SH-SY5Y (cell line): ENCODE data around the gene CYBA.

ENCODE experiments used
- GATA2 ChIP-seq: IDR thresholded peaks from 2 replicates; pipeline ENCODE4 v1.6.1; 2011; ENCODE audit warnings: mild to moderate bottlenecking, low read depth, low read length
- GATA3 ChIP-seq: IDR thresholded peaks from 2 replicates; pipeline ENCODE4 v1.6.1; 2011; ENCODE audit warnings: low read depth, mild to moderate bottlenecking, low read length, moderate library complexity

Gene CYBA

GRCh38 chr16:88678224-88678979, 27.5 kb upstream of the CYBA start:
- no peak for TF ChIP-seq GATA3
- no peak for TF ChIP-seq GATA2

GRCh38 chr16:88677721-88678120, 26.9 kb upstream of the CYBA start:
- TF ChIP-seq GATA2 (no peak), GATA3 (no peak)

GRCh38 chr16:88676502-88677242, 25.8 kb upstream of the CYBA start:
- no peak for TF ChIP-seq GATA3

GRCh38 chr16:88673716-88674379, 23.0 kb upstream of the CYBA start:
- TF ChIP-seq GATA2 (no peak), GATA3 (no peak)

GRCh38 chr16:88672776-88673175, 21.9 kb upstream of the CYBA start:
- TF ChIP-seq GATA3 (no peak), GATA2 (no peak)

- no peak for TF ChIP-seq GATA2
- TF ChIP-seq GATA3 = no peak
Measured at GRCh38 chr16:88671806-88672205, 21.0 kb upstream of the CYBA start.

GRCh38 chr16:88669980-88670379, 19.1 kb upstream of the CYBA start:
- TF ChIP-seq GATA2 (no peak), GATA3 (no peak)

- TF ChIP-seq GATA2 (no peak), GATA3 (no peak)
Measured at GRCh38 chr16:88667461-88667860, 16.6 kb upstream of the CYBA start.

- TF ChIP-seq GATA2 (no peak), GATA3 (no peak)
Measured at GRCh38 chr16:88665570-88665969, 14.7 kb upstream of the CYBA start.

GRCh38 chr16:88665148-88665547, 14.3 kb upstream of the CYBA start:
- no peak for TF ChIP-seq GATA2
- no peak for TF ChIP-seq GATA3

GRCh38 chr16:88662843-88663606, 12.2 kb upstream of the CYBA start, which contains the start of gene MVD:
Gene MVD (minus strand): TSS chr16:88663091. CDS start chr16:88663080, 11 bp downstream.
- TF ChIP-seq GATA2 (no peak), GATA3 (no peak)

GRCh38 chr16:88662222-88662842, 11.5 kb upstream of the CYBA start:
- TF ChIP-seq GATA2 = no peak
- TF ChIP-seq GATA3 = no peak

- TF ChIP-seq GATA3 (no peak), GATA2 (no peak)
Measured at GRCh38 chr16:88661468-88661867, 10.6 kb upstream of the CYBA start.

GRCh38 chr16:88659160-88659559, 8.3 kb upstream of the CYBA start:
- no peak for TF ChIP-seq GATA2
- no peak for TF ChIP-seq GATA3
